C4-2B (cell line): ENCODE data around the gene NCOA3.

Experiments
- ZFX ChIP-seq: fragments of 450-650 bp; IDR thresholded peaks from 2 replicates; pipeline ENCODE4 v1.6.1; 2017
- TF ChIP-seq, protein P1 (sequence below): fragments of 450-650 bp; conservative IDR thresholded peaks from 2 replicates; pipeline ENCODE4 v1.5.1; 2017; ENCODE audit warnings: mild to moderate bottlenecking

GRCh38 chr20:47666304-47666703, 164.6 kb downstream of the NCOA3 start:
- TF ChIP-seq, protein P1, sequence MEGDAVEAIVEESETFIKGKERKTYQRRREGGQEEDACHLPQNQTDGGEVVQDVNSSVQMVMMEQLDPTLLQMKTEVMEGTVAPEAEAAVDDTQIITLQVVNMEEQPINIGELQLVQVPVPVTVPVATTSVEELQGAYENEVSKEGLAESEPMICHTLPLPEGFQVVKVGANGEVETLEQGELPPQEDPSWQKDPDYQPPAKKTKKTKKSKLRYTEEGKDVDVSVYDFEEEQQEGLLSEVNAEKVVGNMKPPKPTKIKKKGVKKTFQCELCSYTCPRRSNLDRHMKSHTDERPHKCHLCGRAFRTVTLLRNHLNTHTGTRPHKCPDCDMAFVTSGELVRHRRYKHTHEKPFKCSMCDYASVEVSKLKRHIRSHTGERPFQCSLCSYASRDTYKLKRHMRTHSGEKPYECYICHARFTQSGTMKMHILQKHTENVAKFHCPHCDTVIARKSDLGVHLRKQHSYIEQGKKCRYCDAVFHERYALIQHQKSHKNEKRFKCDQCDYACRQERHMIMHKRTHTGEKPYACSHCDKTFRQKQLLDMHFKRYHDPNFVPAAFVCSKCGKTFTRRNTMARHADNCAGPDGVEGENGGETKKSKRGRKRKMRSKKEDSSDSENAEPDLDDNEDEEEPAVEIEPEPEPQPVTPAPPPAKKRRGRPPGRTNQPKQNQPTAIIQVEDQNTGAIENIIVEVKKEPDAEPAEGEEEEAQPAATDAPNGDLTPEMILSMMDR = no peak
- no peak for TF ChIP-seq ZFX
